ENCODE results near the gene ALKBH1. TPM values are rescaled to one million over a fixed set of nuclear protein-coding genes. Genes with fewer than 3 reads are reported as not detected.

ALKBH1 gene
- total RNA-seq, 3 donors from 2014 or later (not counting 1 experiment from before 2014, with no cell fraction given): 3.6 to 10.2 (median 7.1) TPM

- intact Hi-C loops (cut with micrococcal nuclease): no loop called here
- no peak overlapping the region for H3K27ac ChIP-seq (ENCODE audit: low read length)
- H3K4me1 ChIP-seq (ENCODE audit: control insufficient read depth, insufficient read depth, low read length): no peaks in the 10 kb centered on the region
- no peaks in the 10 kb centered on the region for H3K9me3 ChIP-seq (ENCODE audit: control insufficient read depth, insufficient read depth, low read length)
- no peak overlapping the region for H3K4me3 ChIP-seq (ENCODE audit: low read length)
- DNase-seq (no peak), ATAC-seq (no peak)
- Mint-ChIP-seq H3K27ac (peak overlapping the region; percentile 28 to 61), H3K27me3 (ENCODE audit: low read depth in 2 of 2) (no peaks in the 10 kb centered on the region), H3K36me3 (peaks cover 12% of the 10 kb centered on the region), H3K4me3 (no peak overlapping the region), H3K4me1 (peaks cover 0 to 6% of the 10 kb centered on the region in 2 donors), H3K9me3 (no peaks in the 10 kb centered on the region)
- TF ChIP-seq, protein P1, sequence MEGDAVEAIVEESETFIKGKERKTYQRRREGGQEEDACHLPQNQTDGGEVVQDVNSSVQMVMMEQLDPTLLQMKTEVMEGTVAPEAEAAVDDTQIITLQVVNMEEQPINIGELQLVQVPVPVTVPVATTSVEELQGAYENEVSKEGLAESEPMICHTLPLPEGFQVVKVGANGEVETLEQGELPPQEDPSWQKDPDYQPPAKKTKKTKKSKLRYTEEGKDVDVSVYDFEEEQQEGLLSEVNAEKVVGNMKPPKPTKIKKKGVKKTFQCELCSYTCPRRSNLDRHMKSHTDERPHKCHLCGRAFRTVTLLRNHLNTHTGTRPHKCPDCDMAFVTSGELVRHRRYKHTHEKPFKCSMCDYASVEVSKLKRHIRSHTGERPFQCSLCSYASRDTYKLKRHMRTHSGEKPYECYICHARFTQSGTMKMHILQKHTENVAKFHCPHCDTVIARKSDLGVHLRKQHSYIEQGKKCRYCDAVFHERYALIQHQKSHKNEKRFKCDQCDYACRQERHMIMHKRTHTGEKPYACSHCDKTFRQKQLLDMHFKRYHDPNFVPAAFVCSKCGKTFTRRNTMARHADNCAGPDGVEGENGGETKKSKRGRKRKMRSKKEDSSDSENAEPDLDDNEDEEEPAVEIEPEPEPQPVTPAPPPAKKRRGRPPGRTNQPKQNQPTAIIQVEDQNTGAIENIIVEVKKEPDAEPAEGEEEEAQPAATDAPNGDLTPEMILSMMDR (IDR thresholded peaks at IDR 0.05): no peak
- peaks cover 65% of the 10 kb centered on the region for H3K36me3 ChIP-seq (ENCODE audit: control insufficient read depth, insufficient read depth, low read length)
- WGBS (ENCODE audit: insufficient coverage): 87% methylated on average over 5 of the region's 5 CpGs
- no peaks in the 10 kb centered on the region for H3K27me3 ChIP-seq (ENCODE audit: control insufficient read depth, insufficient read depth, low read length)
Measured at GRCh38 chr14:77717608-77718305, 9.9 kb upstream of the ALKBH1 start.

DNA sequence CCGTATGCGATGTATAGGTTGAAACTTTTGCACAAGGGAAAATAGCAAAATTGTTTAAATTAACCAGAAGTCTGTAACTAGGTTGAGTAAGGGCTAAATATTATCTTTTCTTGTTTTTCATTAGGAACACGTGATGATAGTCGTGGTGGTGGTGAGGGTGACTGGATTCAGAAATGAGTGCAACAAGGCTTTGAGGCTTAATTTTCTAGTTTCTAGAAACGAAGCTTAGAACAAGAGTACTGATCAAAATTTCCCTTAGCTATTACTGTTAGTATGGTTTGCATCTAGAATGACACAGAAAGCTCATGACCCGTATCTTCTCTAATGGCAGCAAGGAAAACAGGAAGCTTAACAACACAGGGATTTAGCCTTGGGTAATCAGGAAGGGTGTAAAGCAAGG lies 7.1 kb upstream of the ALKBH1 start:
- Mint-ChIP-seq H3K4me1 (peaks cover 2 to 6% of the 10 kb centered on the region in 2 donors), H3K27me3 (ENCODE audit: low read depth in 2 of 2) (no peaks in the 10 kb centered on the region), H3K27ac (peak overlapping the region in 1 of 2 donors; percentile 35), H3K4me3 (no peak overlapping the region), H3K36me3 (peaks cover 12% of the 10 kb centered on the region), H3K9me3 (no peaks in the 10 kb centered on the region)
- intact Hi-C loops (cut with micrococcal nuclease): no loop called here
- Histone ChIP-seq H3K27ac (ENCODE audit: low read length) (no peak overlapping the region), H3K9me3 (ENCODE audit: control insufficient read depth, insufficient read depth, low read length) (no peaks in the 10 kb centered on the region), H3K4me1 (ENCODE audit: control insufficient read depth, insufficient read depth, low read length) (no peaks in the 10 kb centered on the region), H3K36me3 (ENCODE audit: control insufficient read depth, insufficient read depth, low read length) (peaks cover 56% of the 10 kb centered on the region), H3K27me3 (ENCODE audit: control insufficient read depth, insufficient read depth, low read length) (no peaks in the 10 kb centered on the region), H3K4me3 (ENCODE audit: low read length) (no peak overlapping the region)
- ATAC-seq (no peak), DNase-seq (no peak)
- 87% methylated on average over 6 of the region's 6 CpGs for WGBS (ENCODE audit: insufficient coverage)
- TF ChIP-seq, protein P1 (IDR thresholded peaks at IDR 0.05): no peak

- no peaks in the 10 kb centered on the region for H3K9me3 ChIP-seq (ENCODE audit: control insufficient read depth, insufficient read depth, low read length)
- Mint-ChIP-seq H3K36me3 (peaks cover 9% of the 10 kb centered on the region), H3K9me3 (no peaks in the 10 kb centered on the region), H3K4me3 (no peak overlapping the region), H3K4me1 (peaks cover 32 to 43% of the 10 kb centered on the region in 2 donors), H3K27ac (no peak overlapping the region), H3K27me3 (ENCODE audit: low read depth in 2 of 2) (no peaks in the 10 kb centered on the region)
- H3K4me3 ChIP-seq (ENCODE audit: low read length): no peak overlapping the region
- intact Hi-C loops (cut with micrococcal nuclease): no loop called here
- WGBS (ENCODE audit: insufficient coverage): 100% methylated on average over 2 of the region's 2 CpGs
- no peaks in the 10 kb centered on the region for H3K27me3 ChIP-seq (ENCODE audit: control insufficient read depth, insufficient read depth, low read length)
- no peak for ATAC-seq
- H3K27ac ChIP-seq (ENCODE audit: low read length): no peak overlapping the region
- TF ChIP-seq, protein P1 (IDR thresholded peaks at IDR 0.05): no peak
- H3K4me1 ChIP-seq (ENCODE audit: control insufficient read depth, insufficient read depth, low read length): peaks cover 13% of the 10 kb centered on the region
- H3K36me3 ChIP-seq (ENCODE audit: control insufficient read depth, insufficient read depth, low read length): peaks cover 29% of the 10 kb centered on the region
- DNase-seq: no peak
Measured at GRCh38 chr14:77710364-77710763, 2.5 kb upstream of the ALKBH1 start.
